ENCODE results near the gene ZNF408. TPM values are rescaled to one million over a fixed set of nuclear protein-coding genes. Genes with fewer than 3 reads are reported as not detected.
"Not testable (repeated sequence)": the region's sequence is repeated elsewhere in the genome, so short reads cannot be mapped to it uniquely, and the experiment has no call there.

ZNF408 gene
- total RNA-seq, 2 experiments from 2014 or later, result 9.2 to 9.7 TPM

GRCh38 chr11:46666516-46666915, 34.3 kb upstream of the ZNF408 start:
- Mint-ChIP-seq H3K27me3 (no peaks in the 10 kb centered on the region), H3K4me1 (ENCODE audit: low read depth) (peaks cover 18% of the 10 kb centered on the region), H3K27ac (no peak overlapping the region), H3K9me3 (no peaks in the 10 kb centered on the region), H3K36me3 (ENCODE audit: low read depth) (peaks cover 17% of the 10 kb centered on the region), H3K4me3 (no peak overlapping the region)
- no peak for TF ChIP-seq CTCF (IDR thresholded peaks at IDR 0.05)
- CTCF ChIA-PET, result no interaction called here
- DNase-seq (no peak), ATAC-seq (no peak)
- POLR2A ChIA-PET, result no interaction called here
- intact Hi-C loops (cut with micrococcal nuclease), result no loop called here

- H3K27me3 Mint-ChIP-seq, result no peaks in the 10 kb centered on the region
- peaks cover 22% of the 10 kb centered on the region for H3K4me1 Mint-ChIP-seq (ENCODE audit: low read depth)
- no peak overlapping the region for H3K27ac Mint-ChIP-seq
- TF ChIP-seq CTCF (IDR thresholded peaks at IDR 0.05), result no peak
- intact Hi-C loops (cut with micrococcal nuclease), result no loop called here
- ATAC-seq (no peak), DNase-seq (no peak)
- peaks cover 19% of the 10 kb centered on the region for H3K36me3 Mint-ChIP-seq (ENCODE audit: low read depth)
- no peak overlapping the region for H3K4me3 Mint-ChIP-seq
- ChIA-PET CTCF (no interaction called here), POLR2A (no interaction called here)
- no peaks in the 10 kb centered on the region for H3K9me3 Mint-ChIP-seq
These were observed 33.8 kb upstream of the ZNF408 start for GRCh38 chr11:46667043-46667481.

GRCh38 chr11:46668480-46669085, 32.2 kb upstream of the ZNF408 start:
- Mint-ChIP-seq H3K36me3 (ENCODE audit: low read depth) (peaks cover 25% of the 10 kb centered on the region), H3K9me3 (no peaks in the 10 kb centered on the region), H3K4me1 (ENCODE audit: low read depth) (peaks cover 34% of the 10 kb centered on the region), H3K4me3 (no peak overlapping the region), H3K27ac (no peak overlapping the region), H3K27me3 (no peaks in the 10 kb centered on the region)
- ATAC-seq (no peak), DNase-seq (no peak)
- POLR2A ChIA-PET, result interaction anchor here (0.6 kb wide), 1 partner anchor 9 kb away, joined by 3 read pairs; no protein-coding TSS in a partner anchor
- no peak for TF ChIP-seq CTCF (IDR thresholded peaks at IDR 0.05)
- CTCF ChIA-PET, result interaction anchor here (1.2 kb wide), 1 partner anchor 9 kb away, joined by 3 read pairs; no protein-coding TSS in a partner anchor
- intact Hi-C loops (cut with micrococcal nuclease), result no loop called here

- intact Hi-C loops (cut with micrococcal nuclease), result no loop called here
- ChIA-PET CTCF (interaction anchor here (0.8 to 2.0 kb wide), 6 partner anchors 9 to 280 kb away, joined by 3 to 5 read pairs (median 4); partner anchors contain the start of genes ARHGAP1 and ZNF408), POLR2A (interaction anchor here (0.7 kb wide), 1 partner anchor 22 kb away, joined by 3 read pairs; no protein-coding TSS in a partner anchor)
- TF ChIP-seq CTCF (IDR thresholded peaks at IDR 0.05), result peak; percentile 41
- Mint-ChIP-seq H3K9me3 (no peaks in the 10 kb centered on the region), H3K27ac (peak overlapping the region; percentile 55), H3K27me3 (no peaks in the 10 kb centered on the region), H3K4me1 (ENCODE audit: low read depth) (peaks cover 46% of the 10 kb centered on the region), H3K36me3 (ENCODE audit: low read depth) (peaks cover 24% of the 10 kb centered on the region), H3K4me3 (no peak overlapping the region)
- peak; percentile 19 for DNase-seq
- no peak for ATAC-seq
These were observed 31.1 kb upstream of the ZNF408 start for GRCh38 chr11:46669711-46670139.

GRCh38 chr11:46670521-46670920, 30.3 kb upstream of the ZNF408 start:
- ATAC-seq; DNase-seq; H3K4me3 Mint-ChIP-seq; intact Hi-C loops (cut with micrococcal nuclease); H3K9me3 Mint-ChIP-seq; H3K27me3 Mint-ChIP-seq: not testable (repeated sequence)
- Mint-ChIP-seq H3K27ac (peak overlapping the region; percentile 91), H3K36me3 (ENCODE audit: low read depth) (peaks cover 24% of the 10 kb centered on the region), H3K4me1 (ENCODE audit: low read depth) (peaks cover 54% of the 10 kb centered on the region)
- ChIA-PET POLR2A (interaction anchor here (1.0 to 1.5 kb wide), 2 partner anchors 11 to 41 kb away, joined by 3 read pairs; no protein-coding TSS in a partner anchor), CTCF (interaction anchor here (0.8 to 2.0 kb wide), 12 partner anchors 9 to 282 kb away, joined by 3 to 8 read pairs (median 4); partner anchors contain the start of genes ARHGAP1, ATG13, HARBI1 and ZNF408)

Data from activated CD8-positive, alpha-beta T cell treated with anti-CD3 and anti-CD28 coated beads for 36 hours (primary cell).